HEK293T (cell line): ENCODE results near the gene RHBDL1.

Experiments
- CTCF ChIA-PET: fragments of 350-600 bp; formaldehyde crosslinking; extraction: SDS; loops from one replicate; lab custom pipeline; 2021; ENCODE audit warnings: antibody characterized with exemption, inconsistent platforms; lab: Yijun Ruan, JAX
- POLR2A ChIA-PET: fragments of 350-600 bp; formaldehyde crosslinking; extraction: SDS; loops from one replicate; lab custom pipeline; 2020; ENCODE audit warnings: antibody characterized with exemption, inconsistent platforms; lab: Yijun Ruan, JAX
- DNase-seq: peaks from one replicate; pipeline ENCODE4 v3.0.0; 2012; ENCODE audit warnings: mixed read lengths; ENCODE audit errors: extremely low spot score
- ARNT ChIP-seq: fragments of 450-650 bp; IDR thresholded peaks from 2 replicates; pipeline ENCODE4 v1.6.1; 2017; ENCODE audit warnings: mild to moderate bottlenecking
- BHLHE40 ChIP-seq: fragments of 450-650 bp; IDR thresholded peaks from 2 replicates; pipeline ENCODE4 v1.6.1; 2016; ENCODE audit warnings: mild to moderate bottlenecking, moderate library complexity, borderline replicate concordance
- CTBP1 ChIP-seq: fragments of 450-650 bp; IDR thresholded peaks from 2 replicates; pipeline ENCODE4 v1.6.1; 2016; ENCODE audit warnings: borderline replicate concordance
- ELF4 ChIP-seq: fragments of 450-650 bp; IDR thresholded peaks from 2 replicates; pipeline ENCODE4 v1.6.1; 2017; ENCODE audit warnings: antibody characterized with exemption
- FOXA1 ChIP-seq: fragments of 450-650 bp; IDR thresholded peaks from 2 replicates; pipeline ENCODE4 v1.6.1; 2016; ENCODE audit warnings: mild to moderate bottlenecking
- FOXK2 ChIP-seq: fragments of 450-650 bp; IDR thresholded peaks from 2 replicates; pipeline ENCODE4 v1.6.1; 2016; ENCODE audit warnings: mild to moderate bottlenecking
- FOXM1 ChIP-seq: fragments of 450-650 bp; IDR thresholded peaks from 2 replicates; pipeline ENCODE4 v1.6.1; 2017; ENCODE audit warnings: mild to moderate bottlenecking, borderline replicate concordance
- HDGF ChIP-seq: fragments of 450-650 bp; IDR thresholded peaks from 2 replicates; pipeline ENCODE4 v1.6.1; 2017; ENCODE audit warnings: antibody characterized with exemption, borderline replicate concordance
- L3MBTL2 ChIP-seq: fragments of 450-650 bp; conservative IDR thresholded peaks from 2 replicates; pipeline ENCODE4 v1.6.1; 2016; ENCODE audit warnings: mild to moderate bottlenecking
- LEF1 ChIP-seq: fragments of 450-650 bp; IDR thresholded peaks from 2 replicates; pipeline ENCODE4 v1.6.1; 2017; ENCODE audit warnings: mild to moderate bottlenecking, borderline replicate concordance
- NFRKB ChIP-seq: fragments of 450-650 bp; IDR thresholded peaks from 2 replicates; pipeline ENCODE4 v1.6.1; 2016; ENCODE audit warnings: mild to moderate bottlenecking, moderate library complexity
- SP1 ChIP-seq: fragments of 450-650 bp; IDR thresholded peaks from 2 replicates; pipeline ENCODE4 v1.6.1; 2017
- SUZ12 ChIP-seq: fragments of 450-650 bp; IDR thresholded peaks from 2 replicates; pipeline ENCODE4 v1.6.1; 2016; ENCODE audit warnings: mild to moderate bottlenecking
- TARDBP ChIP-seq: fragments of 450-650 bp; IDR thresholded peaks from 2 replicates; pipeline ENCODE4 v1.6.1; 2016
- ZNF384 ChIP-seq: fragments of 450-650 bp; IDR thresholded peaks from 2 replicates; pipeline ENCODE4 v1.6.1; 2016
- TF ChIP-seq, protein P1 (sequence below): fragments of 450-650 bp; IDR thresholded peaks from 2 replicates; pipeline ENCODE4 v1.6.1; 2016

RHBDL1 gene

DNA sequence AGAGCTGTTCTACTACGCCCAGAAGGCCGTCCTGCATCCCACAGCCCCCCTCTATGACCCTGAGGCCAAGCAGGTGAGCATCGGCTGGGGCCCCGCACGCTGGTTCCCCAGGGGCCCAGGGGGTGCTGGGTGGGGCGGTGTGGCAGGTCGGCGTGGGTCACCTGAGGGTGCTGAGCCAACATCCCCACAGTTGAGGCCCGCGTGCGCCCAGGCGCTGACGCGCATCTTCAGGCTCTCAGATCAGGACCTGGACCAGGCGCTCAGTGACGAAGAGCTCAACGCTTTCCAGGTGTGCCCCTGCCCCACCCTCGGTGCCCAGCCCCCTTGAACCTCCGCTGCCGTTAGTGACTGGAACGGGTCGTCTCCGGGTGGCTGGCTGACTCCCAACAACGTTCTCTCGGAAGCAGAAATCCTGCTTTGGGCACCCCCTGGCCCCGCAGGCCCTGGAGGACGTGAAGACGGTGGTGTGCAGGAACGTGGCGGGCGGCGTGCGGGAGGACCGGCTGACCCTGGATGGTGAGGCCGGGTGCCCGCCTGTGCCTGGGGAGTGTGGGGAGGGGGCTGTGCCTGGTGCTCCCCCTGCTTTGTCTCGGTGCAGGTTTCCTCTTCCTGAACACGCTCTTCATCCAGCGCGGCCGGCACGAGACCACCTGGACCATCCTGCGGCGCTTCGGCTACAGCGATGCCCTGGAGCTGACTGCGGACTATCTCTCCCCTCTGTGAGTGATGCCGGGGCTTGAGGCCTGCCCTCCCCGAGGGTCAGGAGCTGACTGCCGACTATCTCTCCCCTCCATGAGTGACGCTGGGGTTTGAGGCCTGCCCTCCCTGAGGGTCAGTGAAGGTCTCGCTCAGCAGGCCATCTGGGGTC lies 4.8 kb upstream of the RHBDL1 start:
- ChIA-PET POLR2A (interaction anchor here (1.1 kb wide), 2 partner anchors 11 to 25 kb away, joined by 3 to 4 read pairs; no protein-coding TSS in a partner anchor), CTCF (no interaction called here)
- no peak for TF ChIP-seq SUZ12
- no peak for TF ChIP-seq CTBP1
- TF ChIP-seq NFRKB: no peak
- TF ChIP-seq ZNF384: no peak
- TF ChIP-seq LEF1: no peak
- no peak for TF ChIP-seq ARNT
- no peak for TF ChIP-seq FOXM1
- no peak for TF ChIP-seq HDGF
- no peak for TF ChIP-seq BHLHE40
- TF ChIP-seq FOXA1: no peak
- TF ChIP-seq, protein P1, sequence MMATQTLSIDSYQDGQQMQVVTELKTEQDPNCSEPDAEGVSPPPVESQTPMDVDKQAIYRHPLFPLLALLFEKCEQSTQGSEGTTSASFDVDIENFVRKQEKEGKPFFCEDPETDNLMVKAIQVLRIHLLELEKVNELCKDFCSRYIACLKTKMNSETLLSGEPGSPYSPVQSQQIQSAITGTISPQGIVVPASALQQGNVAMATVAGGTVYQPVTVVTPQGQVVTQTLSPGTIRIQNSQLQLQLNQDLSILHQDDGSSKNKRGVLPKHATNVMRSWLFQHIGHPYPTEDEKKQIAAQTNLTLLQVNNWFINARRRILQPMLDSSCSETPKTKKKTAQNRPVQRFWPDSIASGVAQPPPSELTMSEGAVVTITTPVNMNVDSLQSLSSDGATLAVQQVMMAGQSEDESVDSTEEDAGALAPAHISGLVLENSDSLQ: no peak
- TF ChIP-seq TARDBP: no peak
- TF ChIP-seq ELF4: no peak
- TF ChIP-seq L3MBTL2: no peak
- no peak for TF ChIP-seq SP1
- TF ChIP-seq FOXK2: no peak
- DNase-seq: no peak

DNA sequence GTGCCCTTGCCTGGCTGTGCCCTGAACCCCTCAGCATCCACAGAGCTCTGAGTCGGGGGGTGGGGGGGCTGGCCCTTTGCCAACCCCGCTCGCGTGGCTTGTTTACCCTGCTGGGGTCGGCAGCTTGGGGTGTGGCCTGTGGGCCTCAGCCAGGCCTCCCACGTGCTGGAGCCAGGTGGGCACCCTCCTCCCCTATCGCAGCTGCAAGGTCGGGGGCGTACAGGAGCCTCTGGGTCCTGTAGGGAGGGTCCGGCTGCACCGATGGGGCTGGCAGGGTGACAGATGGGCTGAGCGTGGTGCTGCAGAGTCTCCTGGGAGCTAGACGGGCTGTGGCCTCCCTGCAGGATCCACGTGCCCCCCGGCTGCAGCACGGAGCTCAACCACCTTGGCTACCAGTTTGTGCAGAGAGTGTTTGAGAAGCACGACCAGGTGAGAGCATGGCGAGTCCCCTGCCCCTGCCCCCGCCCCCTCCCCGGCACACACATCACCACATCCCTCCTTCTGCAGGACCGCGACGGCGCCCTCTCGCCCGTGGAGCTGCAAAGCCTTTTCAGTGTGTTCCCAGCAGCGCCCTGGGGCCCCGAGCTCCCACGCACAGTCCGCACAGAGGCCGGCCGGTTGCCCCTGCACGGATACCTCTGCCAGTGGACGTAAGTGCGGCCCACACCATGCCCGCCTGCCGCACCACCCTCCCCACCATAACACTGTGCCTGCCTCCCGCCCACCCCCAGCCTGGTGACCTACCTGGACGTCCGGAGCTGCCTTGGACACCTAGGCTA lies 3.9 kb upstream of the RHBDL1 start:
- no peak for DNase-seq
- ChIA-PET POLR2A (interaction anchor here (1.1 to 2.1 kb wide), 2 partner anchors 10 to 24 kb away, joined by 3 to 9 read pairs; partner anchors contain the start of gene STUB1), CTCF (no interaction called here)
- TF ChIP-seq CTBP1: no peak
- TF ChIP-seq HDGF: no peak
- no peak for TF ChIP-seq TARDBP
- TF ChIP-seq SUZ12: no peak
- no peak for TF ChIP-seq ELF4
- TF ChIP-seq ZNF384: no peak
- TF ChIP-seq, protein P1: no peak
- TF ChIP-seq LEF1: no peak
- no peak for TF ChIP-seq NFRKB
- TF ChIP-seq FOXA1: no peak
- no peak for TF ChIP-seq FOXK2
- no peak for TF ChIP-seq ARNT
- no peak for TF ChIP-seq FOXM1

DNA sequence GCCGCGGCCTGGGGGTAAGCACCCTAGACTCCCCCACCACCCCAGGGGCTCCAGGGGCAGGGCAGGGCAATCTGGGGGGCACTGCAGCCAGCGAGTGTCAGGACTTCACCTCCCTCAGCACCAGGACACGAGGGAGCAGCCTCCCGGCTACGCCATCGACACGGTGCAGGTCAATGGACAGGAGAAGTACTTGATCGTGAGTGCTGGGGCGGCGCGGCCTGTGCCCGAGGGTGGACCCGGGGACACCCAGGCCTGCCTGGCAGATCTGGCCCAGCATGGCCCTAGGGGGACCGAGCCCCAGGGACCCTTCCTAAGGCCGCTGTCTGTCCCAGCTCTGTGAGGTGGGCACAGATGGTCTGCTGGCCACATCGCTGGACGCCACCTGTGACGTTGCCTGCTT lies 3.1 kb upstream of the RHBDL1 start:
- TF ChIP-seq, protein P1: no peak
- TF ChIP-seq ELF4 (no peak), L3MBTL2 (no peak), FOXK2 (no peak), LEF1 (no peak), HDGF (no peak), TARDBP (no peak), FOXA1 (no peak), ZNF384 (no peak), NFRKB (no peak), SP1 (no peak), SUZ12 (no peak), BHLHE40 (no peak), CTBP1 (no peak), ARNT (no peak), FOXM1 (no peak)
- CTCF ChIA-PET: no interaction called here
- no peak for DNase-seq
- POLR2A ChIA-PET: interaction anchor here (2.1 kb wide), 1 partner anchor 9 kb away, joined by 9 read pairs; the partner anchor contains the start of gene STUB1

DNA sequence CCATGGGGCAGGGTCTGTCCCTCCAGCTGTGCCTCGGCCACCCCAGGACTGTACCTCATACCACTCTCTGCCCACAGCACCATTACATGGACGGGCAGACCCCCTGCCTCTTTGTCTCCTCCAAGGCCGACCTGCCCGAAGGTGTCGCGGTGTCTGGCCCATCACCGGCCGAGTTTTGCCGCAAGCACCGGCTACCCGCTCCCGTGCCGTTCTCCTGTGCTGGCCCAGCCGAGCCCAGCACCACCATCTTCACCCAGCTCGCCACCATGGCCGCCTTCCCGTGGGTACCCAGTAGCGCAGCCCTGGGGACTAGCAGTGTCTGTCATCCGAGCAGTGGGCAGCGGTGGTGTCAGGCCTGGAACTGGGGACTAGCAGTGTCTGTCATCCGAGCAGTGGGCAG lies 2.6 kb upstream of the RHBDL1 start:
- TF ChIP-seq ZNF384 (no peak), ELF4 (no peak), LEF1 (no peak), FOXM1 (no peak), HDGF (no peak), SUZ12 (no peak), FOXA1 (no peak), L3MBTL2 (no peak), ARNT (no peak)
- no peak for DNase-seq
- CTCF ChIA-PET: no interaction called here
- POLR2A ChIA-PET: interaction anchor here (0.6 to 2.1 kb wide), 5 partner anchors 8 to 289 kb away, joined by 3 to 9 read pairs (median 3); partner anchors contain the start of gene STUB1

DNA sequence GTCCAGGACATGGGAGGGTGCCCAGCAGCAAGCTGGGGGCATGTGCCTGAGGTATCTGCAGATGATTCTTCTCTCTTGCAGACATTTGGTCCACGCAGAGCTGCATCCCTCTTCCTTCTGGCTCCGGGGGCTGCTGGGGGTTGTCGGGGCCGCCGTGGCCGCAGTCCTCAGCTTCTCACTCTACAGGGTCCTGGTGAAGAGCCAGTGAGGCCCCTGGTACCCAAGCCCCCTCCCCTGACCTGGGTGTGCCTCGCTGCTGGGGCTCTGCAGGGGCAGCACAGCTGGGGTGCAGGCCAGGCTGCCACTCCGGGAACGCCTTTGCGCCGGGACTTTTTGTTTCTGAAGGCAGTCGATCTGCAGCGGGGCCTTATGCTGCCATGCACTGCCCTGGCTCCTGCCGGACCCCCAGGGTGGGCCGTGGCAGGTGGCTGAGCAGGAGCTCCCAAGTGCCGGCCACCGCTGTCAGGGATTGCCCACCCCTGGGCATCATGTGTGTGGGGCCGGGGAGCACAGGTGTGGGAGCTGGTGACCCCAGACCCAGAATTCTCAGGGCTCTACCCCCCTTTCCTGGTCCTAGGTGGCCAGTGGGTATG lies 2.0 kb upstream of the RHBDL1 start:
- no peak for DNase-seq
- TF ChIP-seq NFRKB: no peak
- no peak for TF ChIP-seq CTBP1
- no peak for TF ChIP-seq LEF1
- TF ChIP-seq, protein P1: no peak
- no peak for TF ChIP-seq SP1
- ChIA-PET CTCF (no interaction called here), POLR2A (interaction anchor here (0.6 to 2.1 kb wide), 5 partner anchors 8 to 289 kb away, joined by 3 to 9 read pairs (median 3); partner anchors contain the start of gene STUB1)
